DND-41 (cell line): Measurements from ENCODE around the gene ASH1L.

Experiments
- ATAC-seq: fragments of 200-7000 bp; cut with Tn5 transposase; 3 replicates; pipeline ENCODE4 v1.9.1; 2021; ENCODE audit warnings: low read depth; ENCODE audit not compliant: insufficient read depth
- DNase-seq: peaks from one replicate; pipeline ENCODE4 v3.0.0-alpha.2; 2020
- H2AFZ ChIP-seq: 2 replicates; pipeline ENCODE4 v1.6.0; 2012; ENCODE audit warnings: low read depth, low read length
- H3K27ac ChIP-seq: 2 replicates; pipeline ENCODE4 v1.5.1; 2012; ENCODE audit warnings: low read length, inconsistent platforms
- H3K27me3 ChIP-seq: fragments of 200-600 bp; sonication (generic); 2 replicates; pipeline ENCODE4 v1.6.0; 2012; ENCODE audit warnings: low read length, mild to moderate bottlenecking, inconsistent platforms; ENCODE audit not compliant: insufficient read depth, poor library complexity
- H3K36me3 ChIP-seq: 2 replicates; pipeline ENCODE4 v1.5.1; 2012; ENCODE audit warnings: low read length, inconsistent platforms; ENCODE audit not compliant: insufficient read depth
- H3K4me1 ChIP-seq: 2 replicates; pipeline ENCODE4 v1.5.1; 2012; ENCODE audit warnings: mild to moderate bottlenecking, low read length; ENCODE audit not compliant: insufficient read depth
- H3K4me2 ChIP-seq: 2 replicates; pipeline ENCODE4 v1.6.0; 2012; ENCODE audit warnings: mild to moderate bottlenecking, moderate library complexity, low read length, inconsistent platforms; ENCODE audit not compliant: insufficient read depth
- H3K4me3 ChIP-seq, 2 experiments: fragments of 200-600 bp in 1 of 2; shearing (Covaris generic) in 1 of 2; 2 replicates each; pipeline ENCODE4 v1.5.1; 2012 to 2016; ENCODE audit warnings: inconsistent platforms in 2 of 2, low read length in 2 of 2, mild to moderate bottlenecking in 2 of 2, low read depth in 1 of 2, moderate library complexity in 1 of 2
- H3K79me2 ChIP-seq: 2 replicates; pipeline ENCODE4 v1.6.0; 2012; ENCODE audit warnings: low read length, inconsistent platforms; ENCODE audit not compliant: insufficient read depth
- H3K9ac ChIP-seq: 2 replicates; pipeline ENCODE4 v1.6.0; 2012; ENCODE audit warnings: low read depth, mild to moderate bottlenecking, inconsistent platforms, low read length, moderate library complexity
- H3K9me3 ChIP-seq: 2 replicates; pipeline ENCODE4 v1.5.1; 2012; ENCODE audit warnings: low read length, moderate library complexity, mild to moderate bottlenecking, inconsistent platforms; ENCODE audit not compliant: insufficient read depth, severe bottlenecking
- H4K20me1 ChIP-seq: 2 replicates; pipeline ENCODE4 v1.6.0; 2012; ENCODE audit warnings: low read length; ENCODE audit not compliant: insufficient read depth
- CTCF ChIP-seq: IDR thresholded peaks from 2 replicates; pipeline ENCODE4 v1.5.1; 2012; ENCODE audit warnings: borderline replicate concordance, low read length, moderate library complexity, mild to moderate bottlenecking; ENCODE audit not compliant: poor library complexity, severe bottlenecking; ENCODE audit errors: extremely low read depth
- EZH2 ChIP-seq: IDR thresholded peaks from 3 replicates; pipeline ENCODE4 v1.6.1; 2012; ENCODE audit warnings: borderline replicate concordance, low read depth, mild to moderate bottlenecking, moderate library complexity, low read length, inconsistent platforms; ENCODE audit not compliant: severe bottlenecking

ASH1L gene

GRCh38 chr1:155307247-155307740, 255.3 kb downstream of the ASH1L start:
- Histone ChIP-seq H3K36me3 (peaks cover 23% of the 10 kb centered on the region), H3K9ac (peak overlapping the region; percentile 73), H3K4me2 (peak overlapping the region; percentile 73), H3K9me3 (no peaks in the 10 kb centered on the region), H3K4me3 (no peak overlapping the region), H2AFZ (no peak overlapping the region; the same call in 1 of the 2 replicates), H3K27me3 (no peaks in the 10 kb centered on the region), H3K27ac (peak overlapping the region; percentile 82), H3K79me2 (peaks cover 36% of the 10 kb centered on the region), H4K20me1 (peaks cover 13% of the 10 kb centered on the region; the same call in 1 of the 2 replicates), H3K4me1 (peaks cover 38% of the 10 kb centered on the region)
- DNase-seq (peak; percentile 42), ATAC-seq (no peak)
- no peak for TF ChIP-seq EZH2
- peak; percentile 62 for TF ChIP-seq CTCF

GRCh38 chr1:155305881-155306391, 256.7 kb downstream of the ASH1L start:
- peaks cover 26% of the 10 kb centered on the region for H3K4me1 ChIP-seq
- H3K79me2 ChIP-seq = peaks cover 23% of the 10 kb centered on the region
- DNase-seq (no peak), ATAC-seq (no peak)
- H3K27ac ChIP-seq = 0 out of 2 replicates have a peak overlapping the region, but pooled peaks have one; percentile 27
- H2AFZ ChIP-seq = 0 out of 2 replicates have a peak overlapping the region, but pooled peaks have one; percentile 43
- H3K27me3 ChIP-seq = no peaks in the 10 kb centered on the region
- H3K9me3 ChIP-seq = no peaks in the 10 kb centered on the region
- peaks cover 3% of the 10 kb centered on the region; the same call in 1 of the 2 replicates for H4K20me1 ChIP-seq
- peaks cover 11% of the 10 kb centered on the region for H3K36me3 ChIP-seq
- TF ChIP-seq EZH2 = no peak
- TF ChIP-seq CTCF = no peak
- no peak overlapping the region for H3K4me3 ChIP-seq
- no peak overlapping the region for H3K9ac ChIP-seq
- H3K4me2 ChIP-seq = no peak overlapping the region

GRCh38 chr1:155304558-155305063, 258.0 kb downstream of the ASH1L start:
- Histone ChIP-seq H3K27me3 (no peaks in the 10 kb centered on the region), H3K36me3 (no peaks in the 10 kb centered on the region; the same call in 1 of the 2 replicates), H3K4me1 (peaks cover 13% of the 10 kb centered on the region), H4K20me1 (no peaks in the 10 kb centered on the region), H2AFZ (no peak overlapping the region), H3K4me3 (no peak overlapping the region), H3K79me2 (peaks cover 10% of the 10 kb centered on the region), H3K27ac (no peak overlapping the region), H3K4me2 (no peak overlapping the region), H3K9me3 (no peaks in the 10 kb centered on the region), H3K9ac (no peak overlapping the region)
- no peak for ATAC-seq
- DNase-seq = no peak
- no peak for TF ChIP-seq EZH2
- no peak for TF ChIP-seq CTCF
